ENCODE data around the gene GFER. TPM values are rescaled to one million over a fixed set of nuclear protein-coding genes. Genes with fewer than 3 reads are reported as not detected.
A peak's percentile ranks its signal among the peaks of the same experiment; 100 is the strongest.
"Not testable (repeated sequence)": the region's sequence is repeated elsewhere in the genome, so short reads cannot be mapped to it uniquely, and the experiment has no call there.

GFER gene
- total RNA-seq, 1 donor: 8.6 TPM

- no peak for TF ChIP-seq CTCF (IDR thresholded peaks at IDR 0.05; ENCODE audit: insufficient read depth, low read length)
- peak overlapping the region; percentile 37 for H3K4me3 ChIP-seq (ENCODE audit: low read depth, low read length)
Measured at GRCh38 chr16:1958715-1959268, 25.2 kb upstream of the GFER start.

GRCh38 chr16:1959269-1960039 is 24.5 kb upstream of the GFER start, which contains the start of gene NDUFB10:
Gene NDUFB10 (plus strand): TSS chr16:1959538. CDS start chr16:1959625, 87 bp downstream.
- peak within 1 kb of the TSS; percentile 85 for H3K4me3 ChIP-seq (ENCODE audit: low read depth, low read length)
- DNase-seq (ENCODE audit: low read depth): peak; percentile 89
- TF ChIP-seq CTCF (IDR thresholded peaks at IDR 0.05; ENCODE audit: insufficient read depth, low read length): peak; percentile 40

More at GRCh38 chr16:1958715-1959268, 25.2 kb upstream of the GFER start:
- no peak for DNase-seq (ENCODE audit: low read depth)

GRCh38 chr16:1960665-1961630 is 23.0 kb upstream of the GFER start:
- peak; percentile 43 for DNase-seq (ENCODE audit: low read depth)
- H3K4me3 ChIP-seq (ENCODE audit: low read depth, low read length): peak overlapping the region; percentile 85
- TF ChIP-seq CTCF (IDR thresholded peaks at IDR 0.05; ENCODE audit: insufficient read depth, low read length): no peak

GRCh38 chr16:1961651-1962067 is 22.3 kb upstream of the GFER start:
- no peak overlapping the region for H3K4me3 ChIP-seq (ENCODE audit: low read depth, low read length)
- no peak for DNase-seq (ENCODE audit: low read depth)
- TF ChIP-seq CTCF (IDR thresholded peaks at IDR 0.05; ENCODE audit: insufficient read depth, low read length): no peak

GRCh38 chr16:1962161-1963153 is 21.5 kb upstream of the GFER start:
- not testable (repeated sequence) for DNase-seq (ENCODE audit: low read depth)
- peak overlapping the region; percentile 44 for H3K4me3 ChIP-seq (ENCODE audit: low read depth, low read length)

GRCh38 chr16:1963806-1964505 is 20.0 kb upstream of the GFER start:
- peak; percentile 42 for DNase-seq (ENCODE audit: low read depth)
- H3K4me3 ChIP-seq (ENCODE audit: low read depth, low read length): peak overlapping the region; percentile 85
- no peak for TF ChIP-seq CTCF (IDR thresholded peaks at IDR 0.05; ENCODE audit: insufficient read depth, low read length)

All from fibroblast of the aortic adventitia (primary cell).